ENCODE data around the gene NUP98. TPM values are rescaled to one million over a fixed set of nuclear protein-coding genes. Genes with fewer than 3 reads are reported as not detected.
"Not testable (repeated sequence)": the region's sequence is repeated elsewhere in the genome, so short reads cannot be mapped to it uniquely, and the experiment has no call there.

Gene NUP98
- polyA plus RNA-seq, 1 experiment, result 145 TPM

DNA sequence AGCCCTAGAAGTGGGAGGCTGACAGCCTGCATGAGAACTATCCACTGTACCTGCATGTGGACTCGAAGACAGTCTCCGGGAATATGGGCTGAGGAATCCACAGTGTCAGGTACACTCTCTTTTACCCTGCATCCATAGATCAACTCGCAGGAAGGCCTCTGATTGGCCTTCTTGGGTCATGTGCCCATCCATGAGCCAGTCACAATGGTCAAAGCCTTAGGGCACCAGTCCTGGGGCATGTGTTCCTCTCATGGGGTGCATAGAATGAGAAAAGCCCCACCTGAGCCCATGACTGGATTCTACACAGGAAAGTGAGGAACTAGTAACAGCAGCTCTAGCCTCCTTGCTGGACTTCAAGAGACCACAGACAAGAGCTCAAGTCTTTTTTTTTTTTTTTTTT is 141.8 kb downstream of the NUP98 start:
- ChIA-PET POLR2A (no interaction called here), CTCF (interaction anchor here (1.0 kb wide), 1 partner anchor 14 kb away, joined by 3 read pairs; no protein-coding TSS in a partner anchor)
- Histone ChIP-seq H3K36me3 (ENCODE audit: control insufficient read depth, insufficient read depth, low read length) (no peaks in the 10 kb centered on the region), H3K4me3 (ENCODE audit: low read depth, low read length) (no peak overlapping the region), H3K27me3 (ENCODE audit: control insufficient read depth, insufficient read depth, low read length) (peaks cover 7% of the 10 kb centered on the region)
- DNase-seq (ENCODE audit: low read depth), result no peak
- TF ChIP-seq, protein P1, sequence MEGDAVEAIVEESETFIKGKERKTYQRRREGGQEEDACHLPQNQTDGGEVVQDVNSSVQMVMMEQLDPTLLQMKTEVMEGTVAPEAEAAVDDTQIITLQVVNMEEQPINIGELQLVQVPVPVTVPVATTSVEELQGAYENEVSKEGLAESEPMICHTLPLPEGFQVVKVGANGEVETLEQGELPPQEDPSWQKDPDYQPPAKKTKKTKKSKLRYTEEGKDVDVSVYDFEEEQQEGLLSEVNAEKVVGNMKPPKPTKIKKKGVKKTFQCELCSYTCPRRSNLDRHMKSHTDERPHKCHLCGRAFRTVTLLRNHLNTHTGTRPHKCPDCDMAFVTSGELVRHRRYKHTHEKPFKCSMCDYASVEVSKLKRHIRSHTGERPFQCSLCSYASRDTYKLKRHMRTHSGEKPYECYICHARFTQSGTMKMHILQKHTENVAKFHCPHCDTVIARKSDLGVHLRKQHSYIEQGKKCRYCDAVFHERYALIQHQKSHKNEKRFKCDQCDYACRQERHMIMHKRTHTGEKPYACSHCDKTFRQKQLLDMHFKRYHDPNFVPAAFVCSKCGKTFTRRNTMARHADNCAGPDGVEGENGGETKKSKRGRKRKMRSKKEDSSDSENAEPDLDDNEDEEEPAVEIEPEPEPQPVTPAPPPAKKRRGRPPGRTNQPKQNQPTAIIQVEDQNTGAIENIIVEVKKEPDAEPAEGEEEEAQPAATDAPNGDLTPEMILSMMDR (IDR thresholded peaks at IDR 0.05; ENCODE audit: insufficient read depth, low read depth, low read length), result no peak

DNA sequence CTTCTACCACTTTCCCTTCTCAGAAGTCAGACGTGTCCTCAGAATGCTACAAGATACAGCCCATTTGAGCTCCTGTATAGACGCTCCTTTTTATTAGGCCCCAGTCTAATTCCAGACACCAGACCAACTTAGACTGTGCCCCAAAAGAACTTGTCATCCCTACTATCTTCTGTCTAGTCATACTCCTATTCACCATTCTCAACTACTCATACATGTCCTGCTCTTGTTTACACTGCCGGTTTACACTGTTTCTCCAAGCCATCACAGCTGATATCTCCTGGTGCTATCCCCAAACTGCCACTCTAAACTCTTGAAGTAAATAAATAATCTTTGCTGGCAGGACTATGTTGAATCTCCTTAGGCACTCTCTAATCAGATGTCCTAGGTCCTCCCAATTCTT is 144.8 kb downstream of the NUP98 start:
- H3K4me3 ChIP-seq (ENCODE audit: low read depth, low read length); H3K27me3 ChIP-seq (ENCODE audit: control insufficient read depth, insufficient read depth, low read length); H3K36me3 ChIP-seq (ENCODE audit: control insufficient read depth, insufficient read depth, low read length); POLR2A ChIA-PET; DNase-seq (ENCODE audit: low read depth); CTCF ChIA-PET: not testable (repeated sequence)

DNA sequence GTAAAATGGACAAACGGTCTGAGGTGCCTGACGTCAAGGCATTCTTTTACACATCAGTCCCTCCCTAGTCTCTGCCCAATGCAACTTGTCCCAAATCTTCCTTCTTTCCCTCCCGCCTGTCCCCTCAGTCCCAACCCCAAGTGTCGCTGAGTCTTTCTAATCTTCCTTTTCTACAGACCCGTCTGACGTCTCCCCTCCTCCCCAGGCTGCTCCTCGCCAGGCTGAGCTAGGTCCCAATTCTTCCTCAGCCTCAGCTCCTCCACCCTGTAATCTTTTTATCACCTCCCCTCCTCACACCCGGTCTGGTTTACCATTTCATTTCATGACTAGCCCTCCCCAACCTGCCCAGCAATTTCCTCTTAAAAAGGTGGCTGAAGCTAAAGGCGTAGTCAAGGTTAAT is 148.0 kb downstream of the NUP98 start:
- POLR2A ChIA-PET; H3K27me3 ChIP-seq (ENCODE audit: control insufficient read depth, insufficient read depth, low read length); CTCF ChIA-PET; DNase-seq (ENCODE audit: low read depth); H3K4me3 ChIP-seq (ENCODE audit: low read depth, low read length); H3K36me3 ChIP-seq (ENCODE audit: control insufficient read depth, insufficient read depth, low read length): not testable (repeated sequence)

DNA sequence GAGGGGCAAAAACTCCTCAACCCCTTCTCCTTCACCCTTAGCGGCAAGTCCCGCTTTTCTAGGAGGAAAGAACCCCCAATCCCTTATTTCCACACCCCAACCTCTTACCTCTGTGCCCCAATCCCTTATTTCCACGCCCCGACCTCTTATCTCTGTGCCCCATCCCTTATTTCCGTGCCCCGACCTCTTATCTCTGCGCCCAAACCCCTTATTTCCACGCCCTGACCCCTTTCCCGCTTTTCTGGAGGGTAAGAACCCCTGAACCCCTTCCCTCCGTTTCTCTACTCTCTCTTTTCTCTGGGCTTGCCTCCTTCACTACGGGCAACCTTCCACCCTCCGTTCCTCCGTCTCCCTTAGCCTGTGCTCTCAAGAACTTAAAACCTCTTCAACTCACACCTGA is 148.5 kb downstream of the NUP98 start:
- H3K27me3 ChIP-seq (ENCODE audit: control insufficient read depth, insufficient read depth, low read length); H3K36me3 ChIP-seq (ENCODE audit: control insufficient read depth, insufficient read depth, low read length); H3K4me3 ChIP-seq (ENCODE audit: low read depth, low read length); DNase-seq (ENCODE audit: low read depth); POLR2A ChIA-PET; CTCF ChIA-PET: not testable (repeated sequence)

DNA sequence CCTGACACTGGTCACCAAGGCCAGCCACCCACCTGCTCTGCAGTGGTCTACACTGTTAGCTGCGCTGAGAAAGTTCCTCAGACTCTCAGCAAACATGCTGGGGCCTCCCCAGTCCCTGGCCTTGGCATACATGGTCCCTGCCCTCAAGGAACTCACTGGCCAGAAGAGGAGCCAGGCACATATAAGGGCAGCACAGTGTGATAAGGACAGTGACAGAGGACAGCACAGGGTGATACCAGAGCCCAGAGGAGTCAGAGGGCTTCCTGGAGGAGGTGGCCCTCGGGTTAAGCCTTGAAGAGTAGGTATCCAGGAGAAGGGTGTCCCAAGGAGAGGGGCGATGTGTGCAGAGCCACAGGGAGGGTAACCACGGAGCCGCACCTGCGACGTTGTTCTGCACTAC is 151.8 kb downstream of the NUP98 start:
- H3K36me3 ChIP-seq (ENCODE audit: control insufficient read depth, insufficient read depth, low read length), result no peaks in the 10 kb centered on the region
- no peak for DNase-seq (ENCODE audit: low read depth)
- TF ChIP-seq, protein P1 (IDR thresholded peaks at IDR 0.05; ENCODE audit: insufficient read depth, low read depth, low read length), result no peak
- H3K4me3 ChIP-seq (ENCODE audit: low read depth, low read length), result no peak overlapping the region
- ChIA-PET CTCF (no interaction called here), POLR2A (no interaction called here)
- peaks cover 6% of the 10 kb centered on the region for H3K27me3 ChIP-seq (ENCODE audit: control insufficient read depth, insufficient read depth, low read length)

DNA sequence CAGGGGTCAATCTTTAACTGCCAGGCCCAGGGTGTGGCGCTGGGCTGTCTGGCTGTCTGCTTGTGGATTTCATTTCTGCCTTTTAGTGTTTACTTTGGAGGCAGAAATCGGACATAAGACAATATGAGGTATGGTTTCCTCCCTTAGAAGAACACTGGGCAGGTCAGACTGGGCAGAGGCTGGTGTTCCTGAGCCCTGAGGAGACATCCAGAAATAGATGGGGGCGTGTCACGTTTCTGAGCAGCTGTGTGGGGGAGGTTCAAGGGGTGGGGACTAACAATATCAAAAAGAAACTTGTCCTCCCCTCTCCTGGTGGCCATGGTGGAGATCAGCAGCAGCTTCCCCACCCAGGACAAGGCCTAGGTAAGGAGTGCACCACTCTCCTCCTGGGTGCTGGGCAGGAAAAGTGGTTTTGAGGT is 152.5 kb downstream of the NUP98 start, which contains the start of gene ART1:
Gene ART1, plus strand, starts transcription at position 312 of the 419 bp plus-strand sequence. CDS start 14,086 bp downstream, outside the sequence.
- CTCF ChIA-PET, result no interaction called here

DNA sequence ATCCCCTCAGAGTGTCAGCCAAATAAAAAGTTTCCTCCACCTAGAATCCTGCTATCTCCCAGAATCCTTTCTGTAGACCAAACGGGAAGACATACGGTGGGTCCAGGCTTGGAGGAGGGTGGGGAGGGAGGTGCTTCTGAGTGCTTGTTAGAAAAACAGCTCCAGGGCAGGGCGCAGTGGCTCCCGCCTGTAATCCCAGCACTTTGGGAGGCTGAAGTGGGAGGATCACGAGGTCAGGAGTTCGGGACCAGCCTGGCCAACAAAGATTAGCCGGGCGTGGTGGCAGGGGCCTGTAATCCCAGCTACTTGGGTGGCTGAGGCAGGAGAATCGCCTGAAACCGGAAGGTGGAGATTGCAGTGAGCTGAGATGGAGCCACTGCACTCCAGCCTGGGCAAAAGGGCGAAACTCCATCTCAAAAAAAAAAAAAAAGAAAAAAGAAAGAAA is 154.2 kb downstream of the NUP98 start:
- DNase-seq (ENCODE audit: low read depth); H3K27me3 ChIP-seq (ENCODE audit: control insufficient read depth, insufficient read depth, low read length); POLR2A ChIA-PET; H3K4me3 ChIP-seq (ENCODE audit: low read depth, low read length); H3K36me3 ChIP-seq (ENCODE audit: control insufficient read depth, insufficient read depth, low read length): not testable (repeated sequence)
- CTCF ChIA-PET, result interaction anchor here (1.0 kb wide), 1 partner anchor 302 kb away, joined by 4 read pairs; no protein-coding TSS in a partner anchor

More for the DNA sequence above, 152.5 kb downstream of the NUP98 start, which contains the start of gene ART1:
- DNase-seq (ENCODE audit: low read depth), result no peak
- H3K4me3 ChIP-seq (ENCODE audit: low read depth, low read length), result no peak within 1 kb of the TSS
- POLR2A ChIA-PET, result no interaction called here
- no peaks in the 10 kb centered on the region for H3K36me3 ChIP-seq (ENCODE audit: control insufficient read depth, insufficient read depth, low read length)
- TF ChIP-seq, protein P1 (IDR thresholded peaks at IDR 0.05; ENCODE audit: insufficient read depth, low read depth, low read length), result no peak
- H3K27me3 ChIP-seq (ENCODE audit: control insufficient read depth, insufficient read depth, low read length), result peaks cover 6% of the 10 kb centered on the region
